BLaER1 treated with 17β-estradiol and CSF1 and Interleukin-3, amounts not matched to agents 10 nM and 100 nM (cell line): ENCODE data around the gene CMTM7.
A peak's percentile ranks its signal among the peaks of the same experiment; 100 is the strongest.

Source experiments
- H3K27ac ChIP-seq, 11 experiments: shearing (Covaris generic); formaldehyde crosslinking; 2 replicates each; pipeline ENCODE4 v1.8.1; 2022
- H3K27me3 ChIP-seq, 11 experiments: shearing (Covaris generic); formaldehyde crosslinking; 2 replicates each; pipeline ENCODE4 v1.8.1; 2022
- H3K36me3 ChIP-seq, 11 experiments: shearing (Covaris generic); formaldehyde crosslinking; 2 replicates each; pipeline ENCODE4 v1.8.1; 2022
- H3K4me1 ChIP-seq, 10 experiments: shearing (Covaris generic); formaldehyde crosslinking; 2 replicates each; pipeline ENCODE4 v1.8.1; 2022
- H3K4me2 ChIP-seq, 11 experiments: shearing (Covaris generic); formaldehyde crosslinking; 2 replicates each; pipeline ENCODE4 v1.8.1; 2022
- H3K4me3 ChIP-seq, 10 experiments: shearing (Covaris generic); formaldehyde crosslinking; 2 replicates each; pipeline ENCODE4 v1.8.1; 2022
- H3K9ac ChIP-seq, 11 experiments: shearing (Covaris generic); formaldehyde crosslinking; 2 replicates each; pipeline ENCODE4 v1.8.1; 2022
- H3K9me3 ChIP-seq, 11 experiments: shearing (Covaris generic); formaldehyde crosslinking; replicated peaks in 1 of 11; 2 replicates each; pipeline ENCODE4 v1.8.1; 2022
- H4K20me1 ChIP-seq, 11 experiments: shearing (Covaris generic); formaldehyde crosslinking; 2 replicates each; pipeline ENCODE4 v1.8.1; 2022
- Cebpa-rat ChIP-seq, 11 experiments: shearing (Covaris generic); IDR thresholded peaks; 2 replicates each; pipeline ENCODE4 v1.8.1; 2022

Gene CMTM7

GRCh38 chr3:32500880-32501782 is 109.5 kb downstream of the CMTM7 start:
- peak overlapping the region; percentile 88 to 98 (median 97) for H3K9ac ChIP-seq
- peak overlapping the region; percentile 91 to 99 (median 98); a peak in 19 of 22 replicates for H3K27ac ChIP-seq
- peak overlapping the region; percentile 73 to 96 (median 87) for H3K4me2 ChIP-seq
- H3K4me1 ChIP-seq, result peaks cover 44 to 79% (median 61%) of the 10 kb centered on the region in 10 experiments
- peak overlapping the region; percentile 81 to 98 (median 90) for H3K4me3 ChIP-seq
- TF ChIP-seq Cebpa-rat (IDR thresholded peaks at IDR 0.05), result no peak
- H4K20me1 ChIP-seq, result peaks cover 14 to 55% (median 48%) of the 10 kb centered on the region in 11 experiments; a peak in 20 of 22 replicates
- peaks cover 10 to 42% (median 18%) of the 10 kb centered on the region in 11 experiments; a peak in 16 of 22 replicates for H3K36me3 ChIP-seq
- no peaks in the 10 kb centered on the region for H3K27me3 ChIP-seq
- peaks cover 0 to 5% (median 0%) of the 10 kb centered on the region in 11 experiments; a peak in 2 of 22 replicates for H3K9me3 ChIP-seq

- H3K4me1 ChIP-seq, result peaks cover 45 to 77% (median 55%) of the 10 kb centered on the region in 10 experiments
- H3K36me3 ChIP-seq, result peaks cover 8 to 36% (median 11%) of the 10 kb centered on the region in 11 experiments; a peak in 15 of 22 replicates
- peak overlapping the region; percentile 73 to 96 (median 87) for H3K4me2 ChIP-seq
- H3K27me3 ChIP-seq, result no peaks in the 10 kb centered on the region
- peak overlapping the region; percentile 88 to 98 (median 97) for H3K9ac ChIP-seq
- TF ChIP-seq Cebpa-rat (IDR thresholded peaks at IDR 0.05), result no peak
- peaks cover 0 to 5% (median 0%) of the 10 kb centered on the region in 11 experiments; a peak in 2 of 22 replicates for H3K9me3 ChIP-seq
- H4K20me1 ChIP-seq, result peaks cover 14 to 49% (median 46%) of the 10 kb centered on the region in 11 experiments; a peak in 20 of 22 replicates
- peak overlapping the region; percentile 81 to 98 (median 90) for H3K4me3 ChIP-seq
- H3K27ac ChIP-seq, result peak overlapping the region; percentile 91 to 99 (median 98)
Observed at GRCh38 chr3:32501783-32502117, 110.1 kb downstream of the CMTM7 start.

- Histone ChIP-seq H4K20me1 (peaks cover 14 to 49% (median 44%) of the 10 kb centered on the region in 11 experiments; a peak in 20 of 22 replicates), H3K4me2 (peak within 1 kb of the TSS; percentile 73 to 96 (median 87)), H3K27ac (peak within 1 kb of the TSS; percentile 91 to 99 (median 98)), H3K36me3 (peaks cover 3 to 30% (median 10%) of the 10 kb centered on the region in 11 experiments; a peak in 13 of 22 replicates), H3K4me3 (peak within 1 kb of the TSS; percentile 81 to 98 (median 90)), H3K4me1 (peaks cover 45 to 77% (median 53%) of the 10 kb centered on the region in 10 experiments), H3K9me3 (peaks cover 0 to 3% (median 0%) of the 10 kb centered on the region in 11 experiments; a peak in 1 of 22 replicates), H3K9ac (peak within 1 kb of the TSS; percentile 88 to 98 (median 97)), H3K27me3 (no peaks in the 10 kb centered on the region)
- no peak for TF ChIP-seq Cebpa-rat (IDR thresholded peaks at IDR 0.05)
Observed at GRCh38 chr3:32502118-32502945, 110.7 kb downstream of the CMTM7 start, which contains the start of gene CMTM6. CMTM6 (minus strand) TSS chr3:32502852; CDS start chr3:32502745, 107 bp downstream.

GRCh38 chr3:32502946-32503286 is 111.3 kb downstream of the CMTM7 start:
- Histone ChIP-seq H4K20me1 (peaks cover 14 to 46% (median 38%) of the 10 kb centered on the region in 11 experiments; a peak in 20 of 22 replicates), H3K4me1 (peaks cover 43 to 74% (median 53%) of the 10 kb centered on the region in 10 experiments), H3K9me3 (no peaks in the 10 kb centered on the region), H3K4me3 (peak overlapping the region; percentile 81 to 98 (median 90)), H3K36me3 (peaks cover 0 to 25% (median 10%) of the 10 kb centered on the region in 11 experiments; a peak in 12 of 22 replicates), H3K4me2 (peak overlapping the region; percentile 71 to 92 (median 83)), H3K27me3 (no peaks in the 10 kb centered on the region), H3K27ac (peak overlapping the region; percentile 91 to 99 (median 98); a peak in 21 of 22 replicates), H3K9ac (peak overlapping the region; percentile 88 to 98 (median 97))
- TF ChIP-seq Cebpa-rat (IDR thresholded peaks at IDR 0.05), result no peak
